ENCODE results near the gene PTTG1IP.
A peak's percentile ranks its signal among the peaks of the same experiment; 100 is the strongest.

Gene PTTG1IP

GRCh38 chr21:44893948-44894656 is 20.6 kb upstream of the PTTG1IP start:
- TF ChIP-seq, protein P1, sequence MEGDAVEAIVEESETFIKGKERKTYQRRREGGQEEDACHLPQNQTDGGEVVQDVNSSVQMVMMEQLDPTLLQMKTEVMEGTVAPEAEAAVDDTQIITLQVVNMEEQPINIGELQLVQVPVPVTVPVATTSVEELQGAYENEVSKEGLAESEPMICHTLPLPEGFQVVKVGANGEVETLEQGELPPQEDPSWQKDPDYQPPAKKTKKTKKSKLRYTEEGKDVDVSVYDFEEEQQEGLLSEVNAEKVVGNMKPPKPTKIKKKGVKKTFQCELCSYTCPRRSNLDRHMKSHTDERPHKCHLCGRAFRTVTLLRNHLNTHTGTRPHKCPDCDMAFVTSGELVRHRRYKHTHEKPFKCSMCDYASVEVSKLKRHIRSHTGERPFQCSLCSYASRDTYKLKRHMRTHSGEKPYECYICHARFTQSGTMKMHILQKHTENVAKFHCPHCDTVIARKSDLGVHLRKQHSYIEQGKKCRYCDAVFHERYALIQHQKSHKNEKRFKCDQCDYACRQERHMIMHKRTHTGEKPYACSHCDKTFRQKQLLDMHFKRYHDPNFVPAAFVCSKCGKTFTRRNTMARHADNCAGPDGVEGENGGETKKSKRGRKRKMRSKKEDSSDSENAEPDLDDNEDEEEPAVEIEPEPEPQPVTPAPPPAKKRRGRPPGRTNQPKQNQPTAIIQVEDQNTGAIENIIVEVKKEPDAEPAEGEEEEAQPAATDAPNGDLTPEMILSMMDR (IDR thresholded peaks at IDR 0.05; ENCODE audit: insufficient read depth, low read depth, low read length, missing control alignments), result no peak
- H3K4me3 ChIP-seq (ENCODE audit: low read depth, low read length), result no peak overlapping the region
- no peak for DNase-seq (ENCODE audit: low read depth)

- DNase-seq (ENCODE audit: low read depth), result no peak
- H3K4me3 ChIP-seq (ENCODE audit: low read depth, low read length), result no peak overlapping the region
- TF ChIP-seq, protein P1 (IDR thresholded peaks at IDR 0.05; ENCODE audit: insufficient read depth, low read depth, low read length, missing control alignments), result no peak
These were observed 19.7 kb upstream of the PTTG1IP start for GRCh38 chr21:44893278-44893556.

GRCh38 chr21:44892536-44893277 is 19.2 kb upstream of the PTTG1IP start:
- TF ChIP-seq, protein P1 (IDR thresholded peaks at IDR 0.05; ENCODE audit: insufficient read depth, low read depth, low read length, missing control alignments), result peak; percentile 96
- H3K4me3 ChIP-seq (ENCODE audit: low read depth, low read length), result no peak overlapping the region
- peak; percentile 80 for DNase-seq (ENCODE audit: low read depth)

DNA sequence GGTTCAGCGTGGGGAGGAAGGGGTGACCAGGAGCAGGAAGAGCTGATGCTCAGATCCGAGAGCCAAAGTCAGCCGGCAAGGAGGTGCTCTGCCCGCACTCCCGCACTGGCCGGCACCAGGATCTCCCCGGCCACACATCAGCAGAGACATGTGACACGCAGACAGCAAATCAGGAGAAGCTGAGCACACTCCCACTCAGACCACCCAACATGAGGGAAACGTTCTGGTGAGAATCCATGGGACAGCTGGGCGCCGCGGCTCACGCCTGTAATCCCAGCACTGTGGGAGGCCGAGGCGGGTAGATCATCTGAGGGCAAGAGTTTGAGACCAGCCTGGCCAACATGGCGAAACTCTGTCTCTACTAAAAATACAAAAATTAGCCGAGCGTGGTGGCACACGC is 18.6 kb upstream of the PTTG1IP start:
- TF ChIP-seq, protein P1 (IDR thresholded peaks at IDR 0.05; ENCODE audit: insufficient read depth, low read depth, low read length, missing control alignments), result no peak
- no peak overlapping the region for H3K4me3 ChIP-seq (ENCODE audit: low read depth, low read length)
- no peak for DNase-seq (ENCODE audit: low read depth)

GRCh38 chr21:44891631-44892031 is 18.1 kb upstream of the PTTG1IP start:
- H3K4me3 ChIP-seq (ENCODE audit: low read depth, low read length), result no peak overlapping the region
- TF ChIP-seq, protein P1 (IDR thresholded peaks at IDR 0.05; ENCODE audit: insufficient read depth, low read depth, low read length, missing control alignments), result no peak
- no peak for DNase-seq (ENCODE audit: low read depth)

GRCh38 chr21:44890961-44891541 is 17.6 kb upstream of the PTTG1IP start:
- no peak overlapping the region for H3K4me3 ChIP-seq (ENCODE audit: low read depth, low read length)
- no peak for DNase-seq (ENCODE audit: low read depth)
- TF ChIP-seq, protein P1 (IDR thresholded peaks at IDR 0.05; ENCODE audit: insufficient read depth, low read depth, low read length, missing control alignments), result no peak

All from GM12865 (cell line).